ENCODE results near the gene ZNF253. TPM values are rescaled to one million over a fixed set of nuclear protein-coding genes. Genes with fewer than 3 reads are reported as not detected.

Gene ZNF253
- total RNA-seq, 1 experiment from 2014 or later = 1.1 TPM

Other genes with a start within 250 kb of the ZNF253 start
- gene PBX4, start 247.2 kb upstream of the ZNF253 start, total RNA-seq (2014; rRNA removed; shearing (Covaris generic); ENCODE audit: low replicate concordance) = 2.4 and 15.5 TPM in 2 replicates
- gene LPAR2, start 237.7 kb upstream of the ZNF253 start, total RNA-seq (2014; rRNA removed; shearing (Covaris generic); ENCODE audit: low replicate concordance) = 0.79 TPM in 1 of 2 replicates, not detected in the other
- 2.7 and 12.4 TPM in 2 replicates for gene GMIP, start 222.2 kb upstream of the ZNF253 start, total RNA-seq (2014; rRNA removed; shearing (Covaris generic); ENCODE audit: low replicate concordance)
- gene ATP13A1, start 202.2 kb upstream of the ZNF253 start, total RNA-seq (2014; rRNA removed; shearing (Covaris generic); ENCODE audit: low replicate concordance) = 30.6 and 70.8 TPM in 2 replicates
- 7.1 and 18.0 TPM in 2 replicates for gene ZNF101, start 197.0 kb upstream of the ZNF253 start, total RNA-seq (2014; rRNA removed; shearing (Covaris generic); ENCODE audit: low replicate concordance)
- gene ZNF14, start 132.8 kb upstream of the ZNF253 start, total RNA-seq (2014; rRNA removed; shearing (Covaris generic); ENCODE audit: low replicate concordance) = 5.0 and 17.4 TPM in 2 replicates
- 1.0 and 9.6 TPM in 2 replicates for gene ZNF506, start 44.1 kb upstream of the ZNF253 start, total RNA-seq (2014; rRNA removed; shearing (Covaris generic); ENCODE audit: low replicate concordance)
- gene ZNF93, start 35.1 kb downstream of the ZNF253 start, total RNA-seq (2014; rRNA removed; shearing (Covaris generic); ENCODE audit: low replicate concordance) = 2.0 and 8.2 TPM in 2 replicates
- gene ZNF682, start 173.6 kb downstream of the ZNF253 start, total RNA-seq (2014; rRNA removed; shearing (Covaris generic); ENCODE audit: low replicate concordance) = 1.1 and 2.9 TPM in 2 replicates
- gene ZNF90, start 212.1 kb downstream of the ZNF253 start, total RNA-seq (2014; rRNA removed; shearing (Covaris generic); ENCODE audit: low replicate concordance) = 0.40 and 0.99 TPM in 2 replicates